Loucy (cell line): ENCODE results near the gene PIGR.

Experiments
- H2AFZ ChIP-seq: fragments of 200-600 bp; sonication (generic); 2 replicates; pipeline ENCODE4 v1.6.0; 2016; ENCODE audit warnings: antibody characterized with exemption, mild to moderate bottlenecking, low read length, moderate library complexity
- H3F3A ChIP-seq: fragments of 200-600 bp; 2 replicates; pipeline ENCODE4 v1.6.0; 2016; ENCODE audit warnings: antibody characterized with exemption, low read depth, mild to moderate bottlenecking
- H3K27me3 ChIP-seq: fragments of 200-600 bp; sonication (generic); 2 replicates; pipeline ENCODE4 v1.6.1; 2014; ENCODE audit warnings: low read length, mild to moderate bottlenecking; ENCODE audit not compliant: insufficient read depth, poor library complexity, severe bottlenecking
- H3K36me3 ChIP-seq: fragments of 200-600 bp; sonication (generic); 2 replicates; pipeline ENCODE4 v1.6.1; 2016; ENCODE audit warnings: low read length; ENCODE audit not compliant: insufficient read depth
- H3K4me1 ChIP-seq: fragments of 200-600 bp; sonication (generic); 2 replicates; pipeline ENCODE4 v1.5.1; 2014; ENCODE audit warnings: low read length, mild to moderate bottlenecking; ENCODE audit not compliant: insufficient read depth, poor library complexity, severe bottlenecking
- H3K4me2 ChIP-seq: fragments of 200-600 bp; sonication (generic); 2 replicates; pipeline ENCODE4 v1.6.0; 2014; ENCODE audit warnings: antibody characterized with exemption, low read length, low read depth, mild to moderate bottlenecking; ENCODE audit not compliant: poor library complexity, severe bottlenecking
- H3K4me3 ChIP-seq: fragments of 200-600 bp; sonication (generic); 2 replicates; pipeline ENCODE4 v1.5.1; 2014; ENCODE audit warnings: low read length, mild to moderate bottlenecking, mixed read lengths; ENCODE audit not compliant: poor library complexity, severe bottlenecking
- H3K79me2 ChIP-seq: fragments of 200-600 bp; sonication (generic); 2 replicates; pipeline ENCODE4 v1.6.1; 2014; ENCODE audit warnings: low read length; ENCODE audit not compliant: insufficient read depth
- H3K9ac ChIP-seq: fragments of 200-600 bp; sonication (generic); 2 replicates; pipeline ENCODE4 v1.6.0; 2014; ENCODE audit warnings: mild to moderate bottlenecking, low read depth, low read length, moderate library complexity; ENCODE audit not compliant: poor library complexity, severe bottlenecking
- H3K9me2 ChIP-seq: fragments of 200-600 bp; sonication (generic); replicated peaks from 2 replicates; pipeline ENCODE4 v1.6.1; 2016; ENCODE audit warnings: low read depth, low read length, mixed read lengths
- H3K9me3 ChIP-seq: fragments of 200-600 bp; sonication (generic); 2 replicates; pipeline ENCODE4 v1.6.1; 2014; ENCODE audit warnings: mild to moderate bottlenecking, antibody characterized with exemption, low read length, low read depth; ENCODE audit not compliant: insufficient read depth
- H4K20me1 ChIP-seq: fragments of 200-600 bp; sonication (generic); 2 replicates; pipeline ENCODE4 v1.6.0; 2014; ENCODE audit warnings: antibody characterized with exemption, low read length, mild to moderate bottlenecking; ENCODE audit not compliant: insufficient read depth, poor library complexity, severe bottlenecking
- EZH2phosphoT487 ChIP-seq: fragments of 200-600 bp; IDR thresholded peaks from 2 replicates; pipeline ENCODE4 v1.6.1; 2018; ENCODE audit warnings: antibody characterized with exemption, mild to moderate bottlenecking, moderate library complexity, borderline replicate concordance
- TF ChIP-seq, protein P1 (sequence below): fragments of 200-600 bp; sonication (generic); conservative IDR thresholded peaks from 2 replicates; pipeline ENCODE4 v1.5.1; 2014; ENCODE audit warnings: mild to moderate bottlenecking, antibody characterized with exemption, low read length

The PIGR gene

DNA sequence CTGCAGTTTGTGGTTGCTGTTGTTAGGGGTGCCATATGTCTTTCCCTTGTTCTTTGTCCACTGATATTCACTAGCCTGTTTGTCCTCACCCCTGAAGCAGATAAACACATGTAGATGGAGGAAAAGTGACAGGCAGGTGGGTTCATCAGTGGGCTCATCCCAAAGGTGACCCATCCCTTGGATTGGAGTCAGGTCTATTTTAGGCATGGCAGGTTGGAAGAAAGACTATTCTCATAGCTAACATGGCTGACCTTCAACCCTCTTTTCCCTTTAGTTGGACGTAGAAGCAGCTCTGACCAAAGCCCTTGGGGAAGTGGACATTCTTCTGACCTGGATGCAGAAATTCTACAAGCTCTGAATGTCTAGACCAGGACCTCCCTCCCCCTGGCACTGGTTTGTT is 43.6 kb downstream of the PIGR start:
- no peak overlapping the region for H3K4me2 ChIP-seq
- no peak overlapping the region for H3K9ac ChIP-seq
- H3K27me3 ChIP-seq, result no peaks in the 10 kb centered on the region
- H3K36me3 ChIP-seq, result no peaks in the 10 kb centered on the region
- no peak overlapping the region for H3K4me3 ChIP-seq
- no peak for TF ChIP-seq EZH2phosphoT487
- TF ChIP-seq, protein P1, sequence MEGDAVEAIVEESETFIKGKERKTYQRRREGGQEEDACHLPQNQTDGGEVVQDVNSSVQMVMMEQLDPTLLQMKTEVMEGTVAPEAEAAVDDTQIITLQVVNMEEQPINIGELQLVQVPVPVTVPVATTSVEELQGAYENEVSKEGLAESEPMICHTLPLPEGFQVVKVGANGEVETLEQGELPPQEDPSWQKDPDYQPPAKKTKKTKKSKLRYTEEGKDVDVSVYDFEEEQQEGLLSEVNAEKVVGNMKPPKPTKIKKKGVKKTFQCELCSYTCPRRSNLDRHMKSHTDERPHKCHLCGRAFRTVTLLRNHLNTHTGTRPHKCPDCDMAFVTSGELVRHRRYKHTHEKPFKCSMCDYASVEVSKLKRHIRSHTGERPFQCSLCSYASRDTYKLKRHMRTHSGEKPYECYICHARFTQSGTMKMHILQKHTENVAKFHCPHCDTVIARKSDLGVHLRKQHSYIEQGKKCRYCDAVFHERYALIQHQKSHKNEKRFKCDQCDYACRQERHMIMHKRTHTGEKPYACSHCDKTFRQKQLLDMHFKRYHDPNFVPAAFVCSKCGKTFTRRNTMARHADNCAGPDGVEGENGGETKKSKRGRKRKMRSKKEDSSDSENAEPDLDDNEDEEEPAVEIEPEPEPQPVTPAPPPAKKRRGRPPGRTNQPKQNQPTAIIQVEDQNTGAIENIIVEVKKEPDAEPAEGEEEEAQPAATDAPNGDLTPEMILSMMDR, result no peak
- H4K20me1 ChIP-seq, result no peaks in the 10 kb centered on the region
- no peaks in the 10 kb centered on the region for H3K9me3 ChIP-seq
- H3K79me2 ChIP-seq, result no peaks in the 10 kb centered on the region
- H3F3A ChIP-seq, result no peaks in the 10 kb centered on the region
- no peaks in the 10 kb centered on the region for H3K4me1 ChIP-seq
- no peak overlapping the region for H2AFZ ChIP-seq
- no peaks in the 10 kb centered on the region for H3K9me2 ChIP-seq

DNA sequence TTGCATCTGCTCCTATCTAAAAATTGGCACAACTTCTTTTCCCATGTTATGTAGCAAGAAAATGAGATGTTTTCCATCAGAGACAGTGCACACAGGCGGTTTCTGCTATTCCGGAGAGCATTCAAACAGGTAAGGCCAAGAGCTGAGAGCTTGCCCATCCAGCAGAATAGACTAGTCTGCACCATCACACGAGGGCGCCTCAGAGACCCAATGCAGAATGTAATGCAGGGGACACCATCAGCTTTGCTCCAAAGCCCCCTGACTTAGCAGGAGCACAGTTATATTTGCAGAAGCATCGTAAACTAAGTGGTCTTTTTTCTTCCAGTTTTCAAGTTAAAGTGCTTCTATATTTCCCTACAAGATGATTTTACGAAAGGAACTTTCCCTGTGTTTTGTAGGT is 44.3 kb downstream of the PIGR start:
- Histone ChIP-seq H3K9me3 (no peaks in the 10 kb centered on the region), H3K36me3 (no peaks in the 10 kb centered on the region), H3K27me3 (no peaks in the 10 kb centered on the region), H3K79me2 (no peaks in the 10 kb centered on the region), H3K9me2 (no peaks in the 10 kb centered on the region), H3K4me1 (no peaks in the 10 kb centered on the region), H2AFZ (no peak overlapping the region), H3K4me3 (no peak overlapping the region), H3K9ac (no peak overlapping the region), H3K4me2 (no peak overlapping the region), H3F3A (no peaks in the 10 kb centered on the region), H4K20me1 (no peaks in the 10 kb centered on the region)
- TF ChIP-seq, protein P1, result no peak
- TF ChIP-seq EZH2phosphoT487, result no peak

DNA sequence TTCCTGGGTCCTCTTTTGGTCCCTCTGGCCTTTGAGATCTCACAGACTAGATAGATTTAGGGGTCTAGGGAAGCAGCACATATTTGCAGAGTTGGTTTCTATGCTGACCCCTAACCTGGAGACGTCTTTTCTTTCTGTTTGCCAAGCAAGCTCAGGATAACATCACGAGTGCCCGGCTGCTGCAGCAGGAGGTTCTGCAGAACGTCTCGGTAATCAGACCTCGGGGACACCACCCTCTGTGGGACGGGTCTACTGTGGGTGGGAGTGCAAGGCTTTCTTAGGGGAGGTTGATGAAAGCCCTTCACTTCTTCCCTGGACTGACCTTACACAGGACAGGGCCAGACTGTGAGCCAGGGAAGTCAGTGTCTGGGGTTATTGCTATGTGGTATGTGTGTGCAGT is 46.1 kb downstream of the PIGR start:
- Histone ChIP-seq H2AFZ (no peak overlapping the region), H3K9me3 (no peaks in the 10 kb centered on the region), H4K20me1 (no peaks in the 10 kb centered on the region), H3K36me3 (no peaks in the 10 kb centered on the region), H3K4me3 (no peak overlapping the region), H3K4me2 (no peak overlapping the region), H3K4me1 (no peaks in the 10 kb centered on the region), H3K9ac (no peak overlapping the region), H3K9me2 (no peaks in the 10 kb centered on the region), H3K79me2 (no peaks in the 10 kb centered on the region), H3K27me3 (no peaks in the 10 kb centered on the region), H3F3A (no peaks in the 10 kb centered on the region)
- TF ChIP-seq, protein P1, result no peak
- TF ChIP-seq EZH2phosphoT487, result no peak
